A549 (cell line): ENCODE measurements around the gene CBFA2T3. TPM values are rescaled to one million over a fixed set of nuclear protein-coding genes. Genes with fewer than 3 reads are reported as not detected.

ENCODE experiments used
- ATAC-seq, 2 experiments: fragments of 200-7000 bp in 1 of 2; fragments of >200 bp in 1 of 2; cut with Nextera tagmentation in 1 of 2; cut with Tn5 transposase in 1 of 2; 3 replicates each; pipeline versions ENCODE4 v1.8.0 to v1.9.1; 2018 to 2020; ENCODE audit warnings: mild to moderate bottlenecking in 1 of 2, moderate library complexity in 1 of 2
- CTCF ChIA-PET: fragments of 300-600 bp; sonication (Branson Sonifier 250); formaldehyde crosslinking; extraction: SDS; loops from one replicate; lab custom pipeline; 2021; ENCODE audit warnings: antibody characterized with exemption, inconsistent platforms; lab: Yijun Ruan, JAX
- POLR2A ChIA-PET: fragments of 350-600 bp; formaldehyde crosslinking; extraction: SDS; loops from one replicate; lab custom pipeline; 2021; ENCODE audit warnings: antibody characterized with exemption, inconsistent platforms; lab: Yijun Ruan, JAX
- DNase-seq, 2 experiments: peaks; one replicate each; pipeline versions ENCODE4 v3.0.0 to v3.0.0-alpha.2; 2011 to 2016; ENCODE audit warnings: low read depth in 1 of 2, low spot score in 1 of 2
- FAIRE-seq: peaks from 2 replicates; lab custom pipeline; 2011; peaks lifted over from hg19 to GRCh38; lab: Jason Lieb, UNC
- H3K27ac ChIP-seq, 2 experiments: fragments of >200 bp; sonication (Bioruptor Twin); formaldehyde crosslinking; 3 replicates each; pipeline ENCODE4 v1.5.1; 2016 to 2017
- H3K4me1 ChIP-seq: fragments of >200 bp; sonication (Bioruptor Twin); formaldehyde crosslinking; 3 replicates; pipeline ENCODE4 v1.6.1; 2016
- H3K4me2 ChIP-seq: fragments of >200 bp; sonication (Bioruptor Twin); formaldehyde crosslinking; 3 replicates; pipeline ENCODE4 v1.6.1; 2016
- H3K4me3 ChIP-seq: fragments of >200 bp; sonication (Bioruptor Twin); formaldehyde crosslinking; 3 replicates; pipeline ENCODE4 v1.5.1; 2016
- H3K9me3 ChIP-seq: fragments of >200 bp; sonication (Bioruptor Twin); formaldehyde crosslinking; 3 replicates; pipeline ENCODE4 v1.6.1; 2016
- CHD4 ChIP-seq: fragments of 200-600 bp; sonication (generic); IDR thresholded peaks from 2 replicates; pipeline ENCODE4 v1.6.1; 2016; ENCODE audit warnings: antibody characterized with exemption, mild to moderate bottlenecking, borderline replicate concordance
- EHF ChIP-seq: fragments of 250-450 bp; sonication (Bioruptor Pico); IDR thresholded peaks from 2 replicates; pipeline ENCODE4 v1.5.0; 2020; ENCODE audit warnings: mild to moderate bottlenecking
- EHMT2 ChIP-seq: fragments of 200-600 bp; sonication (generic); IDR thresholded peaks from 2 replicates; pipeline ENCODE4 v1.6.1; 2016; ENCODE audit warnings: antibody characterized with exemption, low read depth, mild to moderate bottlenecking, moderate library complexity
- FOSL2 ChIP-seq, 2 experiments: fragments of 450-650 bp in 1 of 2; fragments of >200 bp in 1 of 2; sonication (Bioruptor Twin) in 1 of 2; formaldehyde crosslinking; IDR thresholded peaks; 2 replicates each; pipeline versions ENCODE4 v1.5.0 to v1.6.1; 2016 to 2020; ENCODE audit warnings: mild to moderate bottlenecking in 1 of 2, moderate library complexity in 1 of 2
- HEYL ChIP-seq: fragments of 250-450 bp; sonication (Bioruptor Pico); IDR thresholded peaks from 2 replicates; pipeline ENCODE4 v1.8.0; 2021; ENCODE audit warnings: mild to moderate bottlenecking, moderate library complexity
- JUN ChIP-seq, 2 experiments: fragments of >200 bp; sonication (Bioruptor Twin); formaldehyde crosslinking; IDR thresholded peaks; 2 replicates in 1 of 2; 3 replicates in 1 of 2; pipeline ENCODE4 v1.6.1; 2016 to 2017
- KDM1A ChIP-seq: fragments of 200-600 bp; sonication (generic); IDR thresholded peaks from 2 replicates; pipeline ENCODE4 v1.6.1; 2016; ENCODE audit warnings: low read depth, mild to moderate bottlenecking
- KDM5A ChIP-seq: fragments of 200-600 bp; sonication (generic); IDR thresholded peaks from 2 replicates; pipeline ENCODE4 v1.6.1; 2016; ENCODE audit warnings: antibody characterized with exemption, mild to moderate bottlenecking
- MAFK ChIP-seq: fragments of 450-650 bp; IDR thresholded peaks from 2 replicates; pipeline ENCODE4 v1.6.1; 2014; ENCODE audit not compliant: partially characterized antibody
- MYC ChIP-seq: IDR thresholded peaks from 2 replicates; pipeline ENCODE4 v1.6.1; 2012; ENCODE audit warnings: mild to moderate bottlenecking, inconsistent platforms, low read length, improper control_type of control experiment, borderline replicate concordance
- NFE2L2 ChIP-seq: fragments of 150-350 bp; conservative IDR thresholded peaks from 2 replicates; pipeline ENCODE4 v1.6.1; 2014; ENCODE audit warnings: low read length
- NR3C1 ChIP-seq: fragments of >200 bp; sonication (Bioruptor Twin); formaldehyde crosslinking; IDR thresholded peaks from 3 replicates; pipeline ENCODE4 v1.6.1; 2017
- RCOR1 ChIP-seq: fragments of 150-350 bp; IDR thresholded peaks from 2 replicates; pipeline ENCODE4 v1.6.1; 2014; ENCODE audit warnings: antibody characterized with exemption, low read length, low read depth
- RFX5 ChIP-seq: fragments of 450-650 bp; IDR thresholded peaks from 2 replicates; pipeline ENCODE4 v1.7.1; 2014; ENCODE audit warnings: antibody characterized with exemption, mild to moderate bottlenecking, moderate library complexity
- RNF2 ChIP-seq: fragments of 200-600 bp; sonication (generic); IDR thresholded peaks from 2 replicates; pipeline ENCODE4 v1.6.1; 2016; ENCODE audit warnings: low read depth, mild to moderate bottlenecking, antibody characterized with exemption, moderate library complexity, borderline replicate concordance
- SMC3 ChIP-seq: fragments of >200 bp; sonication (Bioruptor Twin); formaldehyde crosslinking; IDR thresholded peaks from 3 replicates; pipeline ENCODE4 v1.6.1; 2018; ENCODE audit warnings: inconsistent platforms
- TFCP2L1 ChIP-seq: fragments of 250-450 bp; sonication (Bioruptor Pico); IDR thresholded peaks from 2 replicates; pipeline ENCODE4 v1.5.0; 2021; ENCODE audit warnings: mild to moderate bottlenecking
- TP53 ChIP-seq: fragments of 250-450 bp; sonication (Bioruptor Pico); IDR thresholded peaks from 2 replicates; pipeline ENCODE4 v1.5.0; 2021; ENCODE audit warnings: mild to moderate bottlenecking, moderate library complexity
- ZC3H11A ChIP-seq: fragments of 450-650 bp; IDR thresholded peaks from 2 replicates; pipeline ENCODE4 v1.6.1; 2014; ENCODE audit warnings: antibody characterized with exemption, mild to moderate bottlenecking
- WGBS: methylation state at CpG from one replicate; pipeline ENCODE4 v1.1.6; 2017; ENCODE audit errors: missing lambda C conversion rate; 5-methylcytosine and 5-hydroxymethylcytosine counted together
- polyA plus RNA-seq, 4 experiments: library from polyadenylated mRNA; depleted of rRNA in 3 of 4; stranded (reverse); fragments of >200 nt; fragmentation: RNase III in 1 of 4; extraction: RNeasy Plus Mini Kit Qiagen cat#74134 plus additional on column Dnase treatment in 1 of 4; gene quantifications; 2 replicates in 3 of 4; 3 replicates in 1 of 4; pipeline ENCODE4 v1.2.3, GENCODE V29; 2011 to 2017
- TF ChIP-seq, protein P1 (sequence below): fragments of >200 bp; sonication (Bioruptor Twin); formaldehyde crosslinking; IDR thresholded peaks from 2 replicates; pipeline ENCODE4 v1.6.1; 2016
- TF ChIP-seq, protein P2 (sequence below): IDR thresholded peaks from 2 replicates; pipeline ENCODE4 v1.6.1; 2012
- TF ChIP-seq, protein P3 (sequence below): fragments of 200-600 bp; sonication (generic); IDR thresholded peaks from 2 replicates; pipeline ENCODE4 v1.6.1; 2016; ENCODE audit warnings: antibody characterized with exemption, mild to moderate bottlenecking, moderate library complexity

CBFA2T3 gene
- polyA plus RNA-seq, 2 of the 4 experiments (the other 2 are of a cell fraction): 0.08 TPM; not detected in 1

DNA sequence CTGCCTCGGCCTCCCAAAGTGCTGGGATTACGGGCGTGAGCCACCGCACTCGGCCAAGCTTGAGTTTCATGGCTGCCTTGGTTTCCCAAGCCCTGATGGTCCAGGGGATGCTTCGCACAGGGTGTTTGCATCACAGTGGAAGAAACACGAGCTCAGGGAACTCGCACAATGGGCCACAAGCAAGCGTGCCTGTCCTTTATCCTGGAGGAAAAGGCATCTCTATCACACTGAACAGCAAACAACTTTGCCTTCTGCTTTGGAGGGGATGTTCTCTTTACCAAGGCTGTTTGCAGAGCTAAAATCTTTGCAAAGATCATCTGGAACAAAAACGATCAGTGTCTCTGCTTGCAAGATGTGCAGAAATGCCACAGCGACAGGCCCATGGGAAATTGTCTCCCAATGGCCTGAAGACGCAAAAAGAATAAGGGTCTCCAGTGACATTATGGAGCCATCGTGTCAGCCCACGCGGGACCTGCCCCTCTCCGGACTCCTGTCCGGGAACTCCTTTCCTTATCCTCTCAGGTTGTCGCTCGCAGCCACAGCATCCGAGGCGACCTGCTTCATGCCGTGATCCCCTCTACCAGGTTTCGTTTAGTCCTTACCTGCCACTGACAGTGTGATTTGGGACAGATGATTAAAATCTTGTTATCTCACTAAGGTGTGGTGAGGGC is 44.1 kb upstream of the CBFA2T3 start (continued):
- TF ChIP-seq RFX5: no peak
- no peak for TF ChIP-seq ZC3H11A
- no peak for TF ChIP-seq CHD4
- TF ChIP-seq RCOR1: no peak
- TF ChIP-seq, all 56 proteins: peak for 0

DNA sequence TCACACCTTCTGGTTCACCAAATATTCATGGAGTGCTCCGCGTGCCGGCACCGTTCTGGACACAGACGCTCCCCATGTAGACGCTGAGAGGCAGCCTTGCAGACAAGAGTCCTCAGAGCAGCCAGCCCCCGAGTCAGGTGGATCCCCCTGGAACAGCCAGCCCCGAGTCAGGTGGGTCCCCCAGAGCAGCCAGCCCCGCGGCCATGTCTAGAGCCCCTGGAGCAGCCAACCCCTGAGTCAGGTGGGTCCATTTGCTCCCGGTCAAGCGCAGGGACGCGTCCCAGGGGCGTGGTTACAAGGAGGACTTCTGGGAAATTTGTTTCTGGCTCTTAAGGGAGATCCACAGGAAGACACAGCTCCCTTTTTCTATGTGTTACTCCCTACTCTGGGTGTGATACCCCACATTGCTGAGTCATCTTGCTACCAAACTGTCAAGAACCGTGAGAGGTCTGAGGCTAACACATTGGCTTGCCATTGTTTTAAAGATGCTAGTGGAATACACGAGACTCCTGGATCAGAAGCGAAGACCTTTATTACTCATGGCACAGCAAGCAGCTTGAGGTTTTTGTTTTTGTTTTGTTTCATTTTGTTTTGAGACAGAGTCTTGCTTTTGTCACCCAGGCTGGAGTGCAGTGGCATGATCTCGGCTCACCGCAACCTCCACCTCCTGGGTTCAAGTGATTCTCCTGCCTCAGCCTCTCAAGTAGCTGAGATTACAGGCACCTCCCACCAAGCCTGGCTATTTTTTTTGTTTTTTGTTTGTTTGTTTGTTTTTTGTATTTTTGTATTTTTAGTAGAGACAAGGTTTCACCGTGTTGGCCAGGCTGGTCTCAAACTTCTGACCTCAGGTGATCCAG is 43.3 kb upstream of the CBFA2T3 start:
- Histone ChIP-seq H3K4me1 (0 out of 3 replicates have a peak, but pooled peaks cover 5% of the 10 kb centered on the region), H3K27ac (peak overlapping the region in 1 of 2 experiments; percentile 64; a peak in 2 of 6 replicates), H3K4me2 (peak overlapping the region; percentile 38; the same call in 2 of the 3 replicates), H3K4me3 (no peak overlapping the region), H3K9me3 (peaks cover 4% of the 10 kb centered on the region; the same call in 1 of the 3 replicates)
- DNase-seq (no peak), FAIRE-seq (no peak), ATAC-seq (peak in 1 of 2 experiments; percentile 30; a peak in 1 of 6 replicates)
- POLR2A ChIA-PET: no interaction called here
- no peak for TF ChIP-seq JUN (IDR thresholded peaks at IDR 0.05)
- TF ChIP-seq HEYL: no peak
- TF ChIP-seq FOSL2 (IDR thresholded peaks at IDR 0.05): no peak
- TF ChIP-seq FOSL2 (CRISPR knock-in tag; IDR thresholded peaks at IDR 0.05): no peak
- TF ChIP-seq TFCP2L1 (CRISPR knock-in tag): no peak
- 0 out of 2 replicates have a peak, but pooled peaks have one; percentile 20 for TF ChIP-seq NFE2L2
- TF ChIP-seq MAFK: peak; percentile 70
- CTCF ChIA-PET: no interaction called here
- 66% methylated on average over 14 of the region's 21 CpGs for WGBS

DNA sequence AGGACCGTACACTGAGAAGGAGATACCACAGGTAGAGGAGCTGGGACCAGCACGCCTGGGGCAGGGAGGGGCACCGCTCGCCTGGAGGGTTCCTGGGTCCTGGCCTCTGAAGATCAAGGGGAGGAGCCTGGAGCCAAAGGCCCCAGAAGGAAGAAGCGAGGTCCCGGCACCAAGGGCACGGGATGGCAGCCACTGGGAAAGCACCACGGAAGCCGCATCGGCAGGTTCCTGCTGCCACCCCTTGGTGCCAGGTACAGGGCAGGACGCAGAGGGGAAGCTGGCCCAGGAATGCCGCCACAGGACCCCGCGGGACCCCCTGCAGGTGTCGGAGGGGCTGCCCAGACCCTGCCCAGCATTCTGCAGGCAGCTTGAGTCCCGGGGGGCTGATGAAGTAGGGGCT is 42.5 kb upstream of the CBFA2T3 start:
- Histone ChIP-seq H3K4me3 (no peak overlapping the region), H3K27ac (peak overlapping the region in 1 of 2 experiments; percentile 64; a peak in 2 of 6 replicates), H3K4me1 (0 out of 3 replicates have a peak, but pooled peaks cover 5% of the 10 kb centered on the region), H3K9me3 (peaks cover 4% of the 10 kb centered on the region; the same call in 1 of the 3 replicates), H3K4me2 (peak overlapping the region; percentile 38; the same call in 1 of the 3 replicates)
- 57% methylated on average over 15 of the region's 16 CpGs for WGBS
- ChIA-PET CTCF (no interaction called here), POLR2A (no interaction called here)
- FAIRE-seq (no peak), ATAC-seq (no peak), DNase-seq (no peak)
- TF ChIP-seq, protein P1, sequence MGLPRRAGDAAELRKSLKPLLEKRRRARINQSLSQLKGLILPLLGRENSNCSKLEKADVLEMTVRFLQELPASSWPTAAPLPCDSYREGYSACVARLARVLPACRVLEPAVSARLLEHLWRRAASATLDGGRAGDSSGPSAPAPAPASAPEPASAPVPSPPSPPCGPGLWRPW: no peak
- no peak for TF ChIP-seq NR3C1

DNA sequence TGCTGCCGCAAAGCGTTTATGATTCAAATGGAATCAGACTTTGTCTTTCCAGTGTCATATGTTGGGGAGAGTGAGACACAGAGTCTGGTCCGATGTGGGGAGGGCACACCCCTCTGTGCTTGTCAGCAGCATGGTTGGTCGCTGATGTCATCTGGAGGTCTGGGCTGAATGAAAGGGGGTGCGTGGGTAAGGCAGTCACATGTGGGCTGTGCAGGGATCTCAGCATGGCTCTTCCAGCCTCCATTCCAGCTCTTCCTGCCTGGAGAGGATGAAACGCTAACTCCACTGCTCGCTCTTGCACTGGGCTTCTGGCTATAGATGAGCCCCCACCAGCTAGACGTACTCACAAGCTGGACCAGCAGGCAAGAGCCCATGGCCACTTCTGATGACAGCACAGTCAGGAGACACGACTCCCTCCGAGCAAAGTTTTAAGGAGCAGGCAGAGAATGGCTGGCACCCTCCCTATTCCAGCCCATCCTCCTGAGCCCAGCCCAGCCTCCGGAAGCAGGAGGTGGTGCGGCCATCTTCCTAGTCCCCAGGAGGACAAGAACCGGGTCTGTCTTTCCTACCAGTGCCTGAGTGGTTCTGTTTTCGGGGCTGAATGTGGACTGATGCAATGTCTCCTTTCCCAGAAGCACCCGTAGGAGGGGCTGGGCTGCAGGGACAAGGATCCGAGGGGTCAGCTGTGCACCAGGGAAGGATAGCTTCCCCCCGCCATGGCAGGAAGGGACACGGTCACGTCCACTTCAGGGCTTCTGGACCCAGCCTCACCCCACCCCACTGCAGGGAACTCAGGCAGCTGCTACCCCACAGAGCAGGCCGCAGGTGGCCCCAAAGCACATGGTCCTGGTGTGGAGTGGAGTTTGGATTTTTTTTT is 41.5 kb upstream of the CBFA2T3 start:
- Histone ChIP-seq H3K4me2 (no peak overlapping the region), H3K9me3 (peaks cover 4% of the 10 kb centered on the region; the same call in 1 of the 3 replicates), H3K27ac (no peak overlapping the region), H3K4me1 (0 out of 3 replicates have a peak, but pooled peaks cover 5% of the 10 kb centered on the region), H3K4me3 (no peak overlapping the region)
- ChIA-PET CTCF (interaction anchor here (0.7 to 1.1 kb wide), 2 partner anchors 24 to 141 kb away, joined by 3 read pairs; no protein-coding TSS in a partner anchor), POLR2A (no interaction called here)
- FAIRE-seq (no peak), DNase-seq (no peak), ATAC-seq (peak; percentile 14 to 31; a peak in 4 of 6 replicates)
- 63% methylated on average over 18 of the region's 20 CpGs for WGBS
- TF ChIP-seq, protein P2, sequence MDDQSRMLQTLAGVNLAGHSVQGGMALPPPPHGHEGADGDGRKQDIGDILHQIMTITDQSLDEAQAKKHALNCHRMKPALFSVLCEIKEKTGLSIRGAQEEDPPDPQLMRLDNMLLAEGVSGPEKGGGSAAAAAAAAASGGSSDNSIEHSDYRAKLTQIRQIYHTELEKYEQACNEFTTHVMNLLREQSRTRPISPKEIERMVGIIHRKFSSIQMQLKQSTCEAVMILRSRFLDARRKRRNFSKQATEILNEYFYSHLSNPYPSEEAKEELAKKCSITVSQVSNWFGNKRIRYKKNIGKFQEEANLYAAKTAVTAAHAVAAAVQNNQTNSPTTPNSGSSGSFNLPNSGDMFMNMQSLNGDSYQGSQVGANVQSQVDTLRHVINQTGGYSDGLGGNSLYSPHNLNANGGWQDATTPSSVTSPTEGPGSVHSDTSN: no peak
- TF ChIP-seq MYC (no peak), TP53 (no peak), TFCP2L1 (CRISPR knock-in tag) (no peak), SMC3 (no peak), EHF (CRISPR knock-in tag) (no peak), ZC3H11A (no peak), HEYL (no peak), NFE2L2 (no peak), RNF2 (no peak), EHMT2 (no peak), NR3C1 (no peak), KDM1A (no peak), FOSL2 (IDR thresholded peaks at IDR 0.05) (no peak), FOSL2 (CRISPR knock-in tag; IDR thresholded peaks at IDR 0.05) (no peak), KDM5A (no peak)
- TF ChIP-seq, protein P3, sequence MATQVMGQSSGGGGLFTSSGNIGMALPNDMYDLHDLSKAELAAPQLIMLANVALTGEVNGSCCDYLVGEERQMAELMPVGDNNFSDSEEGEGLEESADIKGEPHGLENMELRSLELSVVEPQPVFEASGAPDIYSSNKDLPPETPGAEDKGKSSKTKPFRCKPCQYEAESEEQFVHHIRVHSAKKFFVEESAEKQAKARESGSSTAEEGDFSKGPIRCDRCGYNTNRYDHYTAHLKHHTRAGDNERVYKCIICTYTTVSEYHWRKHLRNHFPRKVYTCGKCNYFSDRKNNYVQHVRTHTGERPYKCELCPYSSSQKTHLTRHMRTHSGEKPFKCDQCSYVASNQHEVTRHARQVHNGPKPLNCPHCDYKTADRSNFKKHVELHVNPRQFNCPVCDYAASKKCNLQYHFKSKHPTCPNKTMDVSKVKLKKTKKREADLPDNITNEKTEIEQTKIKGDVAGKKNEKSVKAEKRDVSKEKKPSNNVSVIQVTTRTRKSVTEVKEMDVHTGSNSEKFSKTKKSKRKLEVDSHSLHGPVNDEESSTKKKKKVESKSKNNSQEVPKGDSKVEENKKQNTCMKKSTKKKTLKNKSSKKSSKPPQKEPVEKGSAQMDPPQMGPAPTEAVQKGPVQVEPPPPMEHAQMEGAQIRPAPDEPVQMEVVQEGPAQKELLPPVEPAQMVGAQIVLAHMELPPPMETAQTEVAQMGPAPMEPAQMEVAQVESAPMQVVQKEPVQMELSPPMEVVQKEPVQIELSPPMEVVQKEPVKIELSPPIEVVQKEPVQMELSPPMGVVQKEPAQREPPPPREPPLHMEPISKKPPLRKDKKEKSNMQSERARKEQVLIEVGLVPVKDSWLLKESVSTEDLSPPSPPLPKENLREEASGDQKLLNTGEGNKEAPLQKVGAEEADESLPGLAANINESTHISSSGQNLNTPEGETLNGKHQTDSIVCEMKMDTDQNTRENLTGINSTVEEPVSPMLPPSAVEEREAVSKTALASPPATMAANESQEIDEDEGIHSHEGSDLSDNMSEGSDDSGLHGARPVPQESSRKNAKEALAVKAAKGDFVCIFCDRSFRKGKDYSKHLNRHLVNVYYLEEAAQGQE: no peak
